MM.1S (cell line): Measurements from ENCODE around the gene CTSO.

Experiments used
- DNase-seq: peaks from one replicate; pipeline ENCODE4 v3.0.0-alpha.2; 2015
- H2AFZ ChIP-seq: fragments of 300-600 bp; sonication (generic); 2 replicates; pipeline ENCODE4 v1.6.0; 2016; ENCODE audit warnings: antibody characterized with exemption, low read length
- H3F3A ChIP-seq: fragments of 300-600 bp; sonication (generic); 2 replicates; pipeline ENCODE4 v1.6.1; 2016; ENCODE audit warnings: mild to moderate bottlenecking, antibody characterized with exemption, low read length, moderate library complexity, mixed read lengths; ENCODE audit not compliant: insufficient read depth
- H3K27ac ChIP-seq: fragments of 300-600 bp; sonication (generic); 2 replicates; pipeline ENCODE4 v1.5.1; 2016; ENCODE audit warnings: mild to moderate bottlenecking, low read length
- H3K27me3 ChIP-seq: fragments of 300-600 bp; sonication (generic); replicated peaks from 2 replicates; pipeline ENCODE4 v1.6.0; 2016; ENCODE audit warnings: low read length; ENCODE audit not compliant: insufficient read depth
- H3K36me3 ChIP-seq: fragments of 300-600 bp; sonication (generic); replicated peaks from 2 replicates; pipeline ENCODE4 v1.6.1; 2016; ENCODE audit warnings: mild to moderate bottlenecking, low read length, mixed read lengths; ENCODE audit not compliant: insufficient read depth
- H3K4me1 ChIP-seq: fragments of 300-600 bp; sonication (generic); 2 replicates; pipeline ENCODE4 v1.6.1; 2016; ENCODE audit warnings: low read length, mixed read lengths
- H3K4me2 ChIP-seq: fragments of 300-600 bp; sonication (generic); 2 replicates; pipeline ENCODE4 v1.6.0; 2016; ENCODE audit warnings: low read depth, low read length
- H3K4me3 ChIP-seq: fragments of 300-600 bp; sonication (generic); 2 replicates; pipeline ENCODE4 v1.5.1; 2016; ENCODE audit warnings: low read length, mixed read lengths
- H3K79me2 ChIP-seq: fragments of 300-600 bp; sonication (generic); 2 replicates; pipeline ENCODE4 v1.6.1; 2016; ENCODE audit warnings: mixed run types, low read length, mixed read lengths
- H3K9ac ChIP-seq: fragments of 300-600 bp; sonication (generic); 2 replicates; pipeline ENCODE4 v1.6.1; 2016; ENCODE audit warnings: low read length, mixed read lengths
- H3K9me2 ChIP-seq: fragments of 300-600 bp; sonication (generic); replicated peaks from 2 replicates; pipeline ENCODE4 v1.6.1; 2016; ENCODE audit warnings: mild to moderate bottlenecking, low read length, mixed read lengths; ENCODE audit not compliant: insufficient read depth
- H3K9me3 ChIP-seq: fragments of 300-600 bp; sonication (generic); replicated peaks from 2 replicates; pipeline ENCODE4 v1.6.1; 2016; ENCODE audit warnings: mild to moderate bottlenecking, low read length, mixed read lengths; ENCODE audit not compliant: insufficient read depth
- H4K20me1 ChIP-seq: fragments of 300-600 bp; sonication (generic); 2 replicates; pipeline ENCODE4 v1.6.1; 2016; ENCODE audit warnings: mild to moderate bottlenecking, low read length, moderate library complexity, mixed read lengths; ENCODE audit not compliant: insufficient read depth
- EZH2 ChIP-seq: fragments of 300-600 bp; sonication (generic); optimal IDR thresholded peaks from 2 replicates; pipeline ENCODE3; 2017; ENCODE audit warnings: low read depth, mild to moderate bottlenecking, antibody characterized with exemption, low read length, mixed read lengths
- EZH2phosphoT487 ChIP-seq: fragments of 300-600 bp; sonication (generic); IDR thresholded peaks from 2 replicates; pipeline ENCODE4 v1.6.1; 2018; ENCODE audit warnings: antibody characterized with exemption, low read length
- TF ChIP-seq, protein P1 (sequence below): fragments of 300-600 bp; sonication (generic); IDR thresholded peaks from 2 replicates; pipeline ENCODE4 v1.5.1; 2016; ENCODE audit warnings: antibody characterized with exemption, low read length, mixed read lengths

CTSO gene

GRCh38 chr4:155959417-155959816, 5.8 kb upstream of the CTSO start:
- no peaks in the 10 kb centered on the region for H3K79me2 ChIP-seq
- no peaks in the 10 kb centered on the region for H3K9me2 ChIP-seq
- DNase-seq = no peak
- H4K20me1 ChIP-seq = no peaks in the 10 kb centered on the region
- no peak overlapping the region for H3K4me3 ChIP-seq
- TF ChIP-seq EZH2 (no peak), EZH2phosphoT487 (no peak)
- TF ChIP-seq, protein P1, sequence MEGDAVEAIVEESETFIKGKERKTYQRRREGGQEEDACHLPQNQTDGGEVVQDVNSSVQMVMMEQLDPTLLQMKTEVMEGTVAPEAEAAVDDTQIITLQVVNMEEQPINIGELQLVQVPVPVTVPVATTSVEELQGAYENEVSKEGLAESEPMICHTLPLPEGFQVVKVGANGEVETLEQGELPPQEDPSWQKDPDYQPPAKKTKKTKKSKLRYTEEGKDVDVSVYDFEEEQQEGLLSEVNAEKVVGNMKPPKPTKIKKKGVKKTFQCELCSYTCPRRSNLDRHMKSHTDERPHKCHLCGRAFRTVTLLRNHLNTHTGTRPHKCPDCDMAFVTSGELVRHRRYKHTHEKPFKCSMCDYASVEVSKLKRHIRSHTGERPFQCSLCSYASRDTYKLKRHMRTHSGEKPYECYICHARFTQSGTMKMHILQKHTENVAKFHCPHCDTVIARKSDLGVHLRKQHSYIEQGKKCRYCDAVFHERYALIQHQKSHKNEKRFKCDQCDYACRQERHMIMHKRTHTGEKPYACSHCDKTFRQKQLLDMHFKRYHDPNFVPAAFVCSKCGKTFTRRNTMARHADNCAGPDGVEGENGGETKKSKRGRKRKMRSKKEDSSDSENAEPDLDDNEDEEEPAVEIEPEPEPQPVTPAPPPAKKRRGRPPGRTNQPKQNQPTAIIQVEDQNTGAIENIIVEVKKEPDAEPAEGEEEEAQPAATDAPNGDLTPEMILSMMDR = no peak
- no peak overlapping the region for H3K27ac ChIP-seq
- no peak overlapping the region for H3K4me2 ChIP-seq
- no peak overlapping the region for H3K9ac ChIP-seq
- no peaks in the 10 kb centered on the region for H3K4me1 ChIP-seq
- no peak overlapping the region for H2AFZ ChIP-seq
- H3K36me3 ChIP-seq = no peaks in the 10 kb centered on the region
- no peaks in the 10 kb centered on the region for H3K27me3 ChIP-seq
- no peaks in the 10 kb centered on the region for H3F3A ChIP-seq
- H3K9me3 ChIP-seq = no peaks in the 10 kb centered on the region

- Histone ChIP-seq H3K36me3 (no peaks in the 10 kb centered on the region), H3K9me2 (no peaks in the 10 kb centered on the region), H3K4me2 (no peak overlapping the region), H3K4me3 (no peak overlapping the region), H4K20me1 (no peaks in the 10 kb centered on the region), H3K27ac (no peak overlapping the region), H2AFZ (no peak overlapping the region), H3K4me1 (peaks cover 4% of the 10 kb centered on the region), H3K79me2 (0 out of 2 replicates have a peak, but pooled peaks cover 3% of the 10 kb centered on the region), H3K9ac (no peak overlapping the region), H3K9me3 (no peaks in the 10 kb centered on the region), H3K27me3 (no peaks in the 10 kb centered on the region), H3F3A (peaks cover 13% of the 10 kb centered on the region)
- DNase-seq = no peak
- TF ChIP-seq EZH2 = no peak
Measured at GRCh38 chr4:155956461-155956860, 2.8 kb upstream of the CTSO start.

DNA sequence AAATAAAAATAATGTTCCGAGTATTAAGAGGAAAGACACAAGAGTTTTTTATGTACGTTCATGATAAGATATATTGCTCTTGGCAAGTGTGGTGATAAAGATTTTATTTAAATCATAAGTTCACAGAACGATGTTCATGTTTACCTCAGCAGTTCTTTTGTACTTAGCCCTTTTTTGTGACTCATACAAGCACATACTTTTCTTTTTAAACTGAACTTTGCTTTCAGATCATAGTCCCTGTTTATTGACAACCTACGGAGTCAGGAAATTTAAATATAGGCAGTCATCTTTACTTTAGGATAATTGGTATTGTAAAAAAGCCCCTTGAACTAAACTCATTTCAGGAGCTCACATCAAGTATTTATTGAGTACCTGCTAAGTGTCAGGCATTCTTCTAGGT, 1.3 kb upstream of the CTSO start:
- Histone ChIP-seq H3K27me3 (no peaks in the 10 kb centered on the region), H3K27ac (no peak overlapping the region), H3K9me2 (no peaks in the 10 kb centered on the region), H3F3A (peaks cover 13% of the 10 kb centered on the region), H3K4me1 (peaks cover 4% of the 10 kb centered on the region), H3K79me2 (0 out of 2 replicates have a peak, but pooled peaks cover 3% of the 10 kb centered on the region), H3K9ac (no peak overlapping the region), H3K4me3 (no peak overlapping the region), H3K9me3 (no peaks in the 10 kb centered on the region), H4K20me1 (no peaks in the 10 kb centered on the region), H2AFZ (no peak overlapping the region), H3K36me3 (no peaks in the 10 kb centered on the region), H3K4me2 (no peak overlapping the region)
- TF ChIP-seq EZH2phosphoT487 = no peak
- TF ChIP-seq, protein P1 = no peak
- TF ChIP-seq EZH2 = no peak
- no peak for DNase-seq

GRCh38 chr4:155954118-155954685, 536 bp upstream of the CTSO start:
- H3K9ac ChIP-seq = peak overlapping the region; percentile 97
- no peaks in the 10 kb centered on the region for H3K9me3 ChIP-seq
- peak overlapping the region; percentile 97 for H3K27ac ChIP-seq
- H3K4me1 ChIP-seq = peaks cover 4% of the 10 kb centered on the region
- peak overlapping the region; percentile 97 for H2AFZ ChIP-seq
- no peaks in the 10 kb centered on the region for H3K27me3 ChIP-seq
- no peaks in the 10 kb centered on the region for H3K36me3 ChIP-seq
- no peaks in the 10 kb centered on the region for H4K20me1 ChIP-seq
- TF ChIP-seq, protein P1 = no peak
- TF ChIP-seq EZH2phosphoT487 (no peak), EZH2 (no peak)
- DNase-seq = peak; percentile 25
- H3K79me2 ChIP-seq = 0 out of 2 replicates have a peak, but pooled peaks cover 3% of the 10 kb centered on the region
- H3K4me3 ChIP-seq = peak overlapping the region; percentile 92
- peak overlapping the region; percentile 91; the same call in 1 of the 2 replicates for H3K4me2 ChIP-seq
- no peaks in the 10 kb centered on the region for H3K9me2 ChIP-seq
- H3F3A ChIP-seq = peaks cover 13% of the 10 kb centered on the region
